Astrocyte of the spinal cord (primary cell): ENCODE data around the gene ANKK1.

Source experiments
- DNase-seq: peaks from one replicate; pipeline ENCODE4 v3.0.0; 2011; ENCODE audit warnings: low read depth, low spot score
- H3K4me3 ChIP-seq: 2 replicates; pipeline ENCODE4 v1.5.1; 2011; ENCODE audit warnings: low read depth, mild to moderate bottlenecking, low read length, moderate library complexity
- CTCF ChIP-seq: IDR thresholded peaks from 2 replicates; pipeline ENCODE4 v1.5.1; 2012; ENCODE audit warnings: low read depth, mild to moderate bottlenecking, low read length, inconsistent platforms
- in situ Hi-C: cut with HindIII; loops from 2 replicates; pipeline ENCODE4 v1.10.0; 2017; ENCODE audit warnings: low sequenced_read_pairs

ANKK1 gene

GRCh38 chr11:113376156-113376555, 11.4 kb upstream of the ANKK1 start:
- no peak for DNase-seq
- no peak overlapping the region for H3K4me3 ChIP-seq
- in situ Hi-C loops, result no loop called here
- TF ChIP-seq CTCF, result no peak

- in situ Hi-C loops, result no loop called here
- no peak for TF ChIP-seq CTCF
- no peak overlapping the region for H3K4me3 ChIP-seq
- DNase-seq, result no peak
Observed at GRCh38 chr11:113377681-113378412, 9.7 kb upstream of the ANKK1 start.

GRCh38 chr11:113378692-113379091, 8.9 kb upstream of the ANKK1 start:
- TF ChIP-seq CTCF, result no peak
- in situ Hi-C loops, result no loop called here
- no peak for DNase-seq

GRCh38 chr11:113382121-113382520, 5.5 kb upstream of the ANKK1 start:
- no peak for TF ChIP-seq CTCF
- no peak overlapping the region for H3K4me3 ChIP-seq
- in situ Hi-C loops, result no loop called here
- DNase-seq, result no peak

More at GRCh38 chr11:113378692-113379091, 8.9 kb upstream of the ANKK1 start:
- no peak overlapping the region for H3K4me3 ChIP-seq

GRCh38 chr11:113384551-113384950, 3.0 kb upstream of the ANKK1 start:
- H3K4me3 ChIP-seq, result no peak overlapping the region
- DNase-seq, result peak; percentile 90
- in situ Hi-C loops, result no loop called here
- TF ChIP-seq CTCF, result no peak

GRCh38 chr11:113385749-113386148, 1.8 kb upstream of the ANKK1 start:
- no peak overlapping the region for H3K4me3 ChIP-seq
- no peak for TF ChIP-seq CTCF
- DNase-seq, result no peak
- in situ Hi-C loops, result no loop called here
